ENCODE results near the gene SYNGR4. TPM values are rescaled to one million over a fixed set of nuclear protein-coding genes. Genes with fewer than 3 reads are reported as not detected.
"Not testable (repeated sequence)": the region's sequence is repeated elsewhere in the genome, so short reads cannot be mapped to it uniquely, and the experiment has no call there.

The SYNGR4 gene
- total RNA-seq, 8 experiments from 2014 or later, result 1.4 TPM; not detected in 7

DNA sequence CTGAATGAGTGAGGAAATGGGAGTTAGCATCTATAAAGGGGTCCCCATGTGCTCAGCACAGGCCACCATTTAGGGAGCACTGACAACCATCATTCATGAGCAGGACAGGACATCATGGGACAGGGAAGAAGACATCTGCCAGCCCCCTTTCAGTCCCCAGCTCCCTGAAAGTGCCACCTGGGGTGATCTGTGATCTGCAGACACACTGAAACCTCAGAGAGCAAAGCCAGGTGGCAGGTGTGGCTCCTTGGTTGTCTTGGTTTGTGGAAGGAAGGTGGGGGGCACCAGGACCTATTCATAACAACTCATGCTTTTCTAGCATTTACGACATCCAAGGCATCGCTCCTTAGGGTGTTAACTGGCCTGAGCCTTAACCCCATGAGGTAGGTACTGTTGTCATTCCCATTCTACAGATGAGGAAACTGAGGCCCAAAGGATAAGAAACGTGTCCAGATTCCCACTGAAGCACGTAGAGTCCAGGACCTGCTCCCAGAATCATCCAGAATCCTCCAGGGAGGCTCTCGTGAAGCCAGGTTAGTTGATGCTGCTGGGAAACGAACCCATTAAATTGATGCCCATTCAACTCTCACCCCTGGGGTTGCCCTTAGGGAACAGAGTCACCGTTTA is 21.4 kb downstream of the SYNGR4 start:
- Histone ChIP-seq H3K4me1 (replicated peaks in 1 of 2) (no peaks in the 10 kb centered on the region), H3K4me3 (no peak overlapping the region), H3K27ac (no peak overlapping the region)
- 75 to 100% (median 98%) methylated on average over 1 to 7 of the region's 7 CpGs; no CpG with 5 or more reads in 1 of the 10 experiments for WGBS, 10 experiments
- no peak for ATAC-seq (replicated peaks in 6 of 8)
- in situ Hi-C loops (cut with MboI; ENCODE audit: low pct_unique_long_range_greater_than_20kb in 2 of 9, low sequenced_read_pairs in 9 of 9, unreplicated experiment in 9 of 9), result no loop called here

- 67 to 100% (median 97%) methylated on average over 1 to 3 of the region's 3 CpGs; no CpG with 5 or more reads in 6 of the 10 experiments for WGBS, 10 experiments
- ATAC-seq (replicated peaks in 6 of 8), result no peak
- Histone ChIP-seq H3K4me1 (replicated peaks in 1 of 2) (no peaks in the 10 kb centered on the region), H3K27ac (no peak overlapping the region), H3K4me3 (no peak overlapping the region)
- in situ Hi-C loops (cut with MboI; ENCODE audit: low pct_unique_long_range_greater_than_20kb in 2 of 9, low sequenced_read_pairs in 9 of 9, unreplicated experiment in 9 of 9), result no loop called here
Measured at GRCh38 chr19:48386981-48387380, 22.8 kb downstream of the SYNGR4 start.

GRCh38 chr19:48390188-48391099 is 26.3 kb downstream of the SYNGR4 start:
- peak; percentile 43 to 75 (median 49) for ATAC-seq (replicated peaks in 6 of 8)
- in situ Hi-C loops (cut with MboI; ENCODE audit: low pct_unique_long_range_greater_than_20kb in 2 of 9, low sequenced_read_pairs in 9 of 9, unreplicated experiment in 9 of 9), result no loop called here
- peak overlapping the region; percentile 75 to 99 (median 93) for H3K4me3 ChIP-seq
- H3K27ac ChIP-seq, result peak overlapping the region; percentile 86 to 94
- 0% methylated on average over 1 to 3 of the region's 24 CpGs; no CpG with 5 or more reads in 7 of the 10 experiments for WGBS, 10 experiments
- peaks cover 15 to 20% of the 10 kb centered on the region in 2 donors for H3K4me1 ChIP-seq (replicated peaks in 1 of 2)

DNA sequence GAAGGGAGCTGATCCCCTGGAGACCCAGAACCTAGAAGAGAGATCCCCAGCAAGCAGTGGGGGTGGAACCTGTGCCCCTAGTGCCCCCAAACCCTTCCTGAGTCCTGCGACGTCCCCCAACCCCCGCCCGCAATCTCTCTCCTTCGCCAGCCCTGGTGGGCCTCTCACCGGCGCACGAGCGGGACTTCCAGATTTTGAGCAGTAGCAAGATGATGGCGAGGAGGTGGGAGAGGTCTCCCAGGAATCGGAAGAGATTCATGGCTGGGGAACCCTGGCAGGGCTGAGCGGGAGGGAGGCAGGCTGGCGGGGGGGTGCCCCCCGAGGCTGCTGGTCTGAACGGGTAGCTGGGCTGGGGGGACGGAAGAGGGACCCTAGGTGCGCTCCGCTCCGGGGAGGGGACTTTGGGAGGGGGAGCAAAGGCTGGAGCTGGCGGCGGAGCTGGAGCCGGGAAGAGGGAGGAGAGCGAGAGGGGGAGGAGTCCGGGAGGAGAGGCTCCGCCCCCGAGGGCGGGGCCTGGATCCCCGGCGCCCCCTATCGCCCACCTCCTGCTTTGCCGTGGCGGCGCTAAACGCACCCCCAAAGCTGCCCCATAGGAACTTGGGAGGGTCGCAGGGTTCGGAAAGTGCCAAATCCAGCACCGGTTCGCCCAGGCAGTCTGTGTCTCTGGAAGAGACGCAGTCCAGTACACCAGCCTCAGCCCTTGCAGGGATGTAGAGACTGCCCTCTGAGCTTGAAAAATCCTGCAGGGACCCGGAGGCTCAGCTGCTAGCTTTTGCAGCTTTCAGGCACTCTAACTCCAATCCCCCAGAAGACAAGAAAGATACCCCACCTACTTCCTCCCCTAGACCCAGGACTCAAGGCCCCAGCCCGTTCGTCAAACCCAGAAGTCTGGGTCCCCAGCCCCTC is 27.2 kb downstream of the SYNGR4 start, which contains the start of gene KDELR1:
TSS of gene KDELR1 (minus strand) at position 452 of the 906 bp plus-strand sequence. CDS start at position 259, 193 bp downstream.
- Histone ChIP-seq H3K4me3 (peak within 1 kb of the TSS; percentile 75 to 99 (median 93)), H3K4me1 (replicated peaks in 1 of 2) (peaks cover 24 to 29% of the 10 kb centered on the region in 2 donors), H3K27ac (peak within 1 kb of the TSS; percentile 86 to 94)
- peak; percentile 47 to 70 (median 52) for ATAC-seq (replicated peaks in 6 of 8)
- in situ Hi-C loops (cut with MboI; ENCODE audit: low pct_unique_long_range_greater_than_20kb in 2 of 9, low sequenced_read_pairs in 9 of 9, unreplicated experiment in 9 of 9), result no loop called here
- WGBS, 10 experiments, result 20 to 39% methylated on average over 3 to 4 of the region's 42 CpGs; no CpG with 5 or more reads in 8 of the 10 experiments

DNA sequence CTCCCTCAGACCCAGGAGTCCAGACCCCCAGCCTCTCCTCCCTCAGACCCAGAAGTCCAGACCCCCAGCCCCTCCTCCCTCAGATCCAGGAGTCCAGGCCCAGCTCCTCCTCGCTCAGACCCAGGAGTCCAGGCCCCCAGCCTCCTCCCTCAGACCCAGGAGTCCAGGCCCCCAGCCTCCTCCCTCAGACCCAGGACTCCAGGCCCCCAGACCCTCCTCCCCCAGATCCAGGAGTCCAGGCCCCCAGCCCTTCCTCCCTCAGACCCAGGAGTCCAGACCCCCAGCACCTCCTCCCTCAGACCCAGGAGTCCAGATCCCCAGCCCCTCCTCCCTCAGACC is 27.8 kb downstream of the SYNGR4 start:
- H3K4me3 ChIP-seq; H3K27ac ChIP-seq; in situ Hi-C loops (cut with MboI; ENCODE audit: low pct_unique_long_range_greater_than_20kb in 2 of 9, low sequenced_read_pairs in 9 of 9, unreplicated experiment in 9 of 9); ATAC-seq (replicated peaks in 6 of 8): not testable (repeated sequence)
- WGBS, 10 experiments, result no CpG with 5 or more reads among the region's 1 CpG
- H3K4me1 ChIP-seq (replicated peaks in 1 of 2), result peaks cover 30 to 35% of the 10 kb centered on the region in 2 donors

DNA sequence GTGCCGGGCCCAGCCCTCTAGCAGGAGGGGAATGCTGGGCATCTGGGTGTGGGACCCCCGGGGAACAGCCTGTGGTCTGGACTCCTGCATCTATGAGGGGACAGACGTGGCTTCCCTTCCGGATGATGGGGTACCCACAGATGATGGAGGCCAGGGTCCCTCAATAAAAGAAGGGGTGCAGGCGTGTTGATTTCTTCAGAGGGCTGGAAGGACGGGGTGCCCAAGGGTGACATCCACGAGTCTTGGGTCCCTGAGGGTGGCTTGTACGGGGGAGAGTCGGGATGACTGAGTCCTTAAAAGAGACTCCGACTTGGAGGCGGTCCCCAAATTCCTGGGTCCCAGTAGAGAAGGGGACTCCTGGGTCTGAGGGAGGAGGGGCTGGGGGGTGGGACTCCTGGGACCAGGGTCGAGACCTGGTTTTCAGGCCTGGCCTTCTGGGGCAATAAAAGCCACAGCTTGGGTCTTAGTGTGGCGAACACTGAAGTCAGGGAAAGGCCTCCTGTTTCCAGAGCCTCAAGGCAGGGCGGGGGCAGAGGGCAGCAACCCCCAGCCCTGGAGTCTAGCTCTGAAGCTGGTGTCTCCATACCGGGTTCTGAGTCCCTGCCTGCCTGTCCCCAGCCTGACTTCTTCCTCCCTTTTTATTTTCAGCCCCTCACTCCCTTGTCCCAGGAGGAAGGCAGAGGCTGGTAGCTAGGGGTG is 28.8 kb downstream of the SYNGR4 start:
- WGBS, 10 experiments, result 66 to 100% methylated on average over 2 to 5 of the region's 15 CpGs; no CpG with 5 or more reads in 8 of the 10 experiments
- peak overlapping the region; percentile 65 to 70 for H3K27ac ChIP-seq
- in situ Hi-C loops (cut with MboI; ENCODE audit: low pct_unique_long_range_greater_than_20kb in 2 of 9, low sequenced_read_pairs in 9 of 9, unreplicated experiment in 9 of 9), result no loop called here
- peak in 3 of 8 experiments; percentile 0 to 18 (median 5) for ATAC-seq (replicated peaks in 6 of 8)
- peaks cover 38 to 45% of the 10 kb centered on the region in 2 donors for H3K4me1 ChIP-seq (replicated peaks in 1 of 2)
- H3K4me3 ChIP-seq, result peak overlapping the region; percentile 49 to 63 (median 58)

- peak; percentile 6 to 64 (median 54) for ATAC-seq (replicated peaks in 6 of 8)
- peak within 1 kb of the TSS; percentile 49 to 63 (median 58) for H3K4me3 ChIP-seq
- peaks cover 38 to 47% of the 10 kb centered on the region in 2 donors for H3K4me1 ChIP-seq (replicated peaks in 1 of 2)
- no CpG with 5 or more reads among the region's 40 CpGs for WGBS, 10 experiments
- H3K27ac ChIP-seq, result peak within 1 kb of the TSS; percentile 65 to 70
- in situ Hi-C loops (cut with MboI; ENCODE audit: low pct_unique_long_range_greater_than_20kb in 2 of 9, low sequenced_read_pairs in 9 of 9, unreplicated experiment in 9 of 9), result no loop called here
Measured at GRCh38 chr19:48393559-48394330, 29.6 kb downstream of the SYNGR4 start, which contains the start of gene GRIN2D. Gene GRIN2D, plus strand, starts transcription at chr19:48393668. Its CDS starts 4,725 bp downstream, at chr19:48398393.

GRCh38 chr19:48394331-48395169 is 30.4 kb downstream of the SYNGR4 start:
- ATAC-seq (replicated peaks in 6 of 8), result peak in 1 of 8 experiments; percentile 0
- WGBS, 10 experiments, result 0% methylated on average over 6 of the region's 38 CpGs; no CpG with 5 or more reads in 9 of the 10 experiments
- in situ Hi-C loops (cut with MboI; ENCODE audit: low pct_unique_long_range_greater_than_20kb in 2 of 9, low sequenced_read_pairs in 9 of 9, unreplicated experiment in 9 of 9), result no loop called here
- H3K4me1 ChIP-seq (replicated peaks in 1 of 2), result peaks cover 38 to 54% of the 10 kb centered on the region in 2 donors
- peak overlapping the region in 1 of 2 donors; percentile 70 for H3K27ac ChIP-seq
- peak overlapping the region; percentile 49 to 63 (median 58) for H3K4me3 ChIP-seq

DNA sequence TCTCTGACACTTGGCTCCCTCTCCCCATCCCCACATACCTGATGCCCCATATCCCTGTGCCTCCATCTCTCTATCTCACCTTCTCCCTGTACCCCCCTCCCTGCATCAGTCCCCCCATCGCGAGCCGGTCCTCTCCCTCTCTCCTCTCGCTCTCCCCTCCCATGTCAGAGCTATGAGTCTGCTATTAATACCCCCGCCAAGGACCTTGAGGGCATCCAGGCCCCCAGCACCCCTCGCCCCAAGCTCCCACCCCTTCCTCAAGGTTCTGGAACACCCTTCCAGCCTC is 30.9 kb downstream of the SYNGR4 start:
- peak overlapping the region; percentile 49 to 63 (median 58) for H3K4me3 ChIP-seq
- peaks cover 38 to 57% of the 10 kb centered on the region in 2 donors for H3K4me1 ChIP-seq (replicated peaks in 1 of 2)
- H3K27ac ChIP-seq, result no peak overlapping the region
- WGBS, 10 experiments, result no CpG with 5 or more reads among the region's 6 CpGs
- ATAC-seq (replicated peaks in 6 of 8), result no peak
- in situ Hi-C loops (cut with MboI; ENCODE audit: low pct_unique_long_range_greater_than_20kb in 2 of 9, low sequenced_read_pairs in 9 of 9, unreplicated experiment in 9 of 9), result no loop called here

GRCh38 chr19:48395499-48395898 is 31.3 kb downstream of the SYNGR4 start:
- ATAC-seq (replicated peaks in 6 of 8), result no peak
- in situ Hi-C loops (cut with MboI; ENCODE audit: low pct_unique_long_range_greater_than_20kb in 2 of 9, low sequenced_read_pairs in 9 of 9, unreplicated experiment in 9 of 9), result no loop called here
- WGBS, 10 experiments, result 0 to 60% (median 39%) methylated on average over 1 to 2 of the region's 9 CpGs; no CpG with 5 or more reads in 6 of the 10 experiments
- Histone ChIP-seq H3K4me3 (peak overlapping the region; percentile 49 to 63 (median 58)), H3K4me1 (replicated peaks in 1 of 2) (peaks cover 42 to 61% of the 10 kb centered on the region in 2 donors), H3K27ac (no peak overlapping the region)
